Ishikawa (cell line): ENCODE results near the gene SLC5A8.

Source experiments
- CEBPB ChIP-seq: IDR thresholded peaks from 2 replicates; pipeline ENCODE4 v1.6.1; 2012
- CREB1 ChIP-seq: IDR thresholded peaks from 2 replicates; pipeline ENCODE4 v1.6.1; 2012; ENCODE audit warnings: low read depth
- MAX ChIP-seq: IDR thresholded peaks from 2 replicates; pipeline ENCODE4 v1.6.1; 2012
- RAD21 ChIP-seq: IDR thresholded peaks from 2 replicates; pipeline ENCODE4 v1.6.1; 2012; ENCODE audit warnings: low read depth
- REST ChIP-seq: IDR thresholded peaks from 2 replicates; pipeline ENCODE4 v1.6.1; 2012; ENCODE audit warnings: low read depth, mild to moderate bottlenecking
- USF1 ChIP-seq: IDR thresholded peaks from 2 replicates; pipeline ENCODE4 v1.6.1; 2012
- YY1 ChIP-seq: IDR thresholded peaks from 2 replicates; pipeline ENCODE4 v1.6.1; 2012; ENCODE audit warnings: low read depth
- ZBTB7A ChIP-seq: IDR thresholded peaks from 2 replicates; pipeline ENCODE4 v1.6.1; 2012; ENCODE audit warnings: low read depth

GRCh38 chr12:101200824-101201223 lies 9.2 kb downstream of the SLC5A8 start:
- TF ChIP-seq RAD21 (no peak), MAX (no peak), CREB1 (no peak), ZBTB7A (no peak), REST (no peak), CEBPB (no peak), USF1 (no peak), YY1 (no peak)
